ENCODE results near the gene NIPBL.

NIPBL gene

GRCh38 chr5:36876299-36876964, at the start of gene NIPBL:
Gene NIPBL, plus strand, starts transcription at chr5:36876769. Its CDS starts 76,928 bp downstream, at chr5:36953697.
- in situ Hi-C loops (cut with MboI; ENCODE audit: low sequenced_read_pairs, unreplicated experiment) = loop anchor here (10.0 kb wide), 1 partner anchor 142 kb away; no protein-coding TSS in a partner anchor
- no peak for TF ChIP-seq CTCF (IDR thresholded peaks at IDR 0.05; ENCODE audit: borderline replicate concordance, control extremely low read depth, extremely low read depth, insufficient read depth, missing control alignments)
- DNase-seq (ENCODE audit: low spot score) = peak; percentile 89

- TF ChIP-seq CTCF (IDR thresholded peaks at IDR 0.05; ENCODE audit: borderline replicate concordance, control extremely low read depth, extremely low read depth, insufficient read depth, missing control alignments) = no peak
- in situ Hi-C loops (cut with MboI; ENCODE audit: low sequenced_read_pairs, unreplicated experiment) = no loop called here
These were observed 44.3 kb upstream of the NIPBL start for GRCh38 chr5:36832274-36832673.

GRCh38 chr5:36836831-36837230, 39.7 kb upstream of the NIPBL start:
- in situ Hi-C loops (cut with MboI; ENCODE audit: low sequenced_read_pairs, unreplicated experiment) = no loop called here
- DNase-seq (ENCODE audit: low spot score) = no peak
- TF ChIP-seq CTCF (IDR thresholded peaks at IDR 0.05; ENCODE audit: borderline replicate concordance, control extremely low read depth, extremely low read depth, insufficient read depth, missing control alignments) = no peak

More at GRCh38 chr5:36832274-36832673, 44.3 kb upstream of the NIPBL start:
- DNase-seq (ENCODE audit: low spot score) = no peak

- no peak for TF ChIP-seq CTCF (IDR thresholded peaks at IDR 0.05; ENCODE audit: borderline replicate concordance, control extremely low read depth, extremely low read depth, insufficient read depth, missing control alignments)
- DNase-seq (ENCODE audit: low spot score) = no peak
- in situ Hi-C loops (cut with MboI; ENCODE audit: low sequenced_read_pairs, unreplicated experiment) = no loop called here
These were observed 36.8 kb upstream of the NIPBL start for GRCh38 chr5:36839489-36840476.

- in situ Hi-C loops (cut with MboI; ENCODE audit: low sequenced_read_pairs, unreplicated experiment) = no loop called here
- TF ChIP-seq CTCF (IDR thresholded peaks at IDR 0.05; ENCODE audit: borderline replicate concordance, control extremely low read depth, extremely low read depth, insufficient read depth, missing control alignments) = no peak
These were observed 34.9 kb upstream of the NIPBL start for GRCh38 chr5:36841677-36842076.

GRCh38 chr5:36842087-36842486, 34.5 kb upstream of the NIPBL start:
- no peak for DNase-seq (ENCODE audit: low spot score)
- no peak for TF ChIP-seq CTCF (IDR thresholded peaks at IDR 0.05; ENCODE audit: borderline replicate concordance, control extremely low read depth, extremely low read depth, insufficient read depth, missing control alignments)
- in situ Hi-C loops (cut with MboI; ENCODE audit: low sequenced_read_pairs, unreplicated experiment) = no loop called here

More at GRCh38 chr5:36841677-36842076, 34.9 kb upstream of the NIPBL start:
- DNase-seq (ENCODE audit: low spot score) = no peak

Data from GM13976 (cell line).